SK-N-SH treated with all-trans-retinoic acid at 6 μM for 48 hours (cell line): Measurements from ENCODE around the gene EP400.

Experiments
- ATAC-seq: fragments of 200-7000 bp; cut with Tn5 transposase; 3 replicates; pipeline ENCODE4 v1.9.1; 2020; ENCODE audit warnings: mild to moderate bottlenecking, moderate library complexity
- ARNTL ChIP-seq: fragments of 450-650 bp; formaldehyde crosslinking; IDR thresholded peaks from 2 replicates; pipeline ENCODE4 v1.5.0; 2020; ENCODE audit warnings: low read depth, mild to moderate bottlenecking, moderate library complexity, borderline replicate concordance
- BACH2 ChIP-seq: fragments of 250-450 bp; sonication (Bioruptor Pico); IDR thresholded peaks from 2 replicates; pipeline ENCODE4 v1.9.0; 2021; ENCODE audit warnings: mild to moderate bottlenecking, borderline replicate concordance
- CSDC2 ChIP-seq: fragments of 250-450 bp; sonication (Bioruptor Pico); IDR thresholded peaks from 2 replicates; pipeline ENCODE4 v1.5.0; 2020; ENCODE audit warnings: mild to moderate bottlenecking, moderate library complexity
- CSRNP3 ChIP-seq: fragments of 250-450 bp; sonication (Bioruptor Pico); IDR thresholded peaks from 2 replicates; pipeline ENCODE4 v1.5.1; 2021; ENCODE audit warnings: mild to moderate bottlenecking, moderate library complexity
- ESRRG ChIP-seq: fragments of 250-450 bp; sonication (Bioruptor Pico); IDR thresholded peaks from 2 replicates; pipeline ENCODE4 v1.6.1; 2021; ENCODE audit warnings: mild to moderate bottlenecking
- GLIS3 ChIP-seq: fragments of 250-450 bp; sonication (Bioruptor Pico); IDR thresholded peaks from 2 replicates; pipeline ENCODE4 v1.5.0; 2020; ENCODE audit warnings: mild to moderate bottlenecking, moderate library complexity
- ISL1 ChIP-seq: fragments of 250-450 bp; sonication (Bioruptor Pico); IDR thresholded peaks from 2 replicates; pipeline ENCODE4 v2.1.2; 2022; ENCODE audit warnings: mild to moderate bottlenecking, moderate library complexity
- OSR1 ChIP-seq: fragments of 250-450 bp; sonication (Bioruptor Pico); IDR thresholded peaks from 2 replicates; pipeline ENCODE4 v1.8.0; 2022; ENCODE audit warnings: moderate library complexity, mild to moderate bottlenecking, inconsistent platforms
- PATZ1 ChIP-seq: fragments of 250-450 bp; sonication (Bioruptor Pico); IDR thresholded peaks from 2 replicates; pipeline ENCODE4 v1.8.0; 2020; ENCODE audit warnings: mild to moderate bottlenecking, moderate library complexity, borderline replicate concordance
- RARB ChIP-seq: fragments of 250-450 bp; sonication (Bioruptor Pico); IDR thresholded peaks from 2 replicates; pipeline ENCODE4 v1.8.0; 2021; ENCODE audit warnings: mild to moderate bottlenecking, moderate library complexity
- SNAI2 ChIP-seq: fragments of 250-450 bp; sonication (Bioruptor Pico); IDR thresholded peaks from 2 replicates; pipeline ENCODE4 v1.5.0; 2020; ENCODE audit warnings: mild to moderate bottlenecking, moderate library complexity
- TCF4 ChIP-seq: fragments of 250-450 bp; sonication (Bioruptor Pico); IDR thresholded peaks from 2 replicates; pipeline ENCODE4 v1.8.0; 2021; ENCODE audit warnings: mild to moderate bottlenecking, moderate library complexity, borderline replicate concordance
- TOX ChIP-seq: fragments of 250-450 bp; sonication (Bioruptor Pico); IDR thresholded peaks from 2 replicates; pipeline ENCODE4 v1.8.0; 2021; ENCODE audit warnings: mild to moderate bottlenecking, moderate library complexity, borderline replicate concordance
- TSHZ2 ChIP-seq: fragments of 250-450 bp; sonication (Bioruptor Pico); IDR thresholded peaks from 2 replicates; pipeline ENCODE4 v1.5.0; 2020; ENCODE audit warnings: mild to moderate bottlenecking, moderate library complexity
- ZC3H10 ChIP-seq: fragments of 250-450 bp; sonication (Bioruptor Pico); IDR thresholded peaks from 2 replicates; pipeline ENCODE4 v1.5.1; 2021; ENCODE audit warnings: mild to moderate bottlenecking, moderate library complexity
- ZFP3 ChIP-seq: fragments of 250-450 bp; sonication (Bioruptor Pico); IDR thresholded peaks from 2 replicates; pipeline ENCODE4 v1.5.0; 2020; ENCODE audit warnings: mild to moderate bottlenecking, moderate library complexity
- ZFP30 ChIP-seq: fragments of 450-650 bp; formaldehyde crosslinking; IDR thresholded peaks from 2 replicates; pipeline ENCODE4 v1.5.0; 2022; ENCODE audit warnings: mild to moderate bottlenecking, moderate library complexity
- ZNF565 ChIP-seq: fragments of 450-650 bp; formaldehyde crosslinking; conservative IDR thresholded peaks from 2 replicates; pipeline ENCODE4 v1.5.0; 2020; ENCODE audit warnings: low read depth, mild to moderate bottlenecking, moderate library complexity
- ZNF70 ChIP-seq: fragments of 450-650 bp; formaldehyde crosslinking; IDR thresholded peaks from 2 replicates; pipeline ENCODE4 v1.5.0; 2020; ENCODE audit warnings: mild to moderate bottlenecking, moderate library complexity
- ZNF8 ChIP-seq: fragments of 450-650 bp; formaldehyde crosslinking; IDR thresholded peaks from 2 replicates; pipeline ENCODE4 v1.5.0; 2020; ENCODE audit warnings: mild to moderate bottlenecking, moderate library complexity
- TF ChIP-seq, protein P1 (sequence below): fragments of 250-450 bp; sonication (Bioruptor Pico); IDR thresholded peaks from 2 replicates; pipeline ENCODE4 v1.5.1; 2020; ENCODE audit warnings: low read depth, mild to moderate bottlenecking, moderate library complexity

The EP400 gene

DNA sequence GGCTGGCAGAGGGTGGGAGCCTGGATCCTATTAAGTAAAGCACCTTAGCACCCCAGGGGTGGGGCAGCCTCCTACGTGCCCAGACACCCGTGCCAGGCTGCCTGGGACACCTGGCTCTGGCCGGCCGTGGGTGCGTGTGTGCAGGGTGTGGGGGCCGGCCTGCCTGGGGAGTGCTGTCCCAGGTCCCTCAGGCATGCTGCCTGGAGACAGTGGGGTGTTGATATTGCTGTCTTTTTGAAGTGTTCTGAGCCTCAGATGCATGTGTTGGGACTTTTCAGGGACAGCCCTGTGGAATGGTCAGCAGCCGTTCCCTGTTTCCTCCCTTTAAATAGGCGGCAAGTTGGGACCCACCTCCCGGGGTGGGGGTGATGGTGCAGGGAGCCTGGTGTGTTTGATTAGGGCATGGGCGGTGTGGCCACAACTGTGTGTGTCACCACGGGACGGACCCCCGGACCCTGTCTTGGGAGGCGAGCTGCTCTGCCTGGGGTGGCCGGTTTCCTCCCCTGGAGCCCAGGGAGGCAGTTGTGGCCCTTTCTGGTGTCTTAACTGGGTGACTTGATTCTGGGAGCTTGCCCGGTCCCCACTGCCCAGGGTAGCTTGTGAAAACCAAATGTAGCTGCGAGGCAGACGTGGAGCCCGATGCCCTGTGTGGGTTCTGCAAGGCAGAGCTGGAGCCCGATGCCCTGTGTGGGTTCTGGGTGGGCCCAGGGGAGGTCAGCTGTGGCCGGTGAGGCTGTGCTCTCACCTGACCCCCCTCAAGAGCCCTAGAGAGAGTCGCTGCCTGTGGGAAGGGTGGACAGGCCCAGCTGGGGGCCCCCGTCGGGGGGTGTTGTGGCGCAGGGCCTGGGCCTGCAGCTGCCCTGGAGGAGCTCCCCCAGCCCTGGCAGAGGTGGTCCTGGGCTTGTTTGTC, 47.2 kb upstream of the EP400 start:
- TF ChIP-seq OSR1 (CRISPR knock-in tag) (no peak), ZNF70 (CRISPR knock-in tag) (no peak), ARNTL (CRISPR knock-in tag) (no peak), ZNF565 (CRISPR knock-in tag) (no peak), ZC3H10 (CRISPR knock-in tag) (no peak), CSDC2 (no peak), RARB (no peak), SNAI2 (no peak), TOX (CRISPR knock-in tag) (no peak), ZNF8 (CRISPR knock-in tag) (no peak), PATZ1 (CRISPR knock-in tag) (no peak), GLIS3 (no peak), TSHZ2 (CRISPR knock-in tag) (no peak), CSRNP3 (no peak), ISL1 (CRISPR knock-in tag) (no peak), TCF4 (CRISPR knock-in tag) (no peak), ZFP3 (CRISPR knock-in tag) (no peak)
- TF ChIP-seq, protein P1, sequence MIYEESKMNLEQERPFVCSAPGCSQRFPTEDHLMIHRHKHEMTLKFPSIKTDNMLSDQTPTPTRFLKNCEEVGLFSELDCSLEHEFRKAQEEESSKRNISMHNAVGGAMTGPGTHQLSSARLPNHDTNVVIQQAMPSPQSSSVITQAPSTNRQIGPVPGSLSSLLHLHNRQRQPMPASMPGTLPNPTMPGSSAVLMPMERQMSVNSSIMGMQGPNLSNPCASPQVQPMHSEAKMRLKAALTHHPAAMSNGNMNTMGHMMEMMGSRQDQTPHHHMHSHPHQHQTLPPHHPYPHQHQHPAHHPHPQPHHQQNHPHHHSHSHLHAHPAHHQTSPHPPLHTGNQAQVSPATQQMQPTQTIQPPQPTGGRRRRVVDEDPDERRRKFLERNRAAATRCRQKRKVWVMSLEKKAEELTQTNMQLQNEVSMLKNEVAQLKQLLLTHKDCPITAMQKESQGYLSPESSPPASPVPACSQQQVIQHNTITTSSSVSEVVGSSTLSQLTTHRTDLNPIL (CRISPR knock-in tag), result no peak
- no peak for ATAC-seq

GRCh38 chr12:131903270-131904255, 46.2 kb upstream of the EP400 start:
- no peak for ATAC-seq
- TF ChIP-seq CSDC2 (no peak), ZFP30 (no peak), TOX (CRISPR knock-in tag) (no peak), RARB (no peak), SNAI2 (no peak), OSR1 (CRISPR knock-in tag) (no peak), ESRRG (no peak), BACH2 (CRISPR knock-in tag) (no peak), ARNTL (CRISPR knock-in tag) (no peak), ZFP3 (CRISPR knock-in tag) (no peak), ZNF70 (CRISPR knock-in tag) (no peak), ZC3H10 (CRISPR knock-in tag) (no peak)
- TF ChIP-seq, protein P1 (CRISPR knock-in tag), result no peak
